SJCRH30 (cell line): Measurements from ENCODE around the gene MIGA2. TPM values are rescaled to one million over a fixed set of nuclear protein-coding genes. Genes with fewer than 3 reads are reported as not detected.
A peak's percentile ranks its signal among the peaks of the same experiment; 100 is the strongest.

Experiments
- DNase-seq, 2 experiments: peaks; one replicate each; pipeline ENCODE4 v3.0.0-alpha.2; 2015 to 2020
- H3K27ac ChIP-seq: fragments of 250-450 bp; sonication (Bioruptor Pico); 2 replicates; pipeline ENCODE4 v1.5.1; 2020; ENCODE audit warnings: mild to moderate bottlenecking, moderate library complexity
- H3K27me3 ChIP-seq: fragments of 250-450 bp; sonication (Bioruptor Pico); 2 replicates; pipeline ENCODE4 v1.5.1; 2020; ENCODE audit warnings: mild to moderate bottlenecking, moderate library complexity
- H3K36me3 ChIP-seq: fragments of 250-450 bp; sonication (Bioruptor Pico); 2 replicates; pipeline ENCODE4 v1.5.1; 2020; ENCODE audit warnings: mild to moderate bottlenecking, moderate library complexity
- H3K4me1 ChIP-seq: fragments of 250-450 bp; sonication (Bioruptor Pico); 2 replicates; pipeline ENCODE4 v1.5.1; 2020; ENCODE audit warnings: mild to moderate bottlenecking, moderate library complexity
- H3K4me3 ChIP-seq: fragments of 250-450 bp; sonication (Bioruptor Pico); 2 replicates; pipeline ENCODE4 v1.5.1; 2020; ENCODE audit warnings: mild to moderate bottlenecking, moderate library complexity
- H3K9me3 ChIP-seq: fragments of 250-450 bp; sonication (Bioruptor Pico); replicated peaks from 2 replicates; pipeline ENCODE4 v1.5.1; 2020; ENCODE audit warnings: mild to moderate bottlenecking, moderate library complexity
- total RNA-seq: library from RNA; depleted of rRNA; stranded (reverse); fragments of >200 nt; shearing (Covaris generic); gene quantifications from 2 replicates; pipeline ENCODE4 v1.2.3, GENCODE V29; 2014; rRNA removed

Gene MIGA2
- total RNA-seq, 1 experiment from 2014 or later = 32.5 TPM

DNA sequence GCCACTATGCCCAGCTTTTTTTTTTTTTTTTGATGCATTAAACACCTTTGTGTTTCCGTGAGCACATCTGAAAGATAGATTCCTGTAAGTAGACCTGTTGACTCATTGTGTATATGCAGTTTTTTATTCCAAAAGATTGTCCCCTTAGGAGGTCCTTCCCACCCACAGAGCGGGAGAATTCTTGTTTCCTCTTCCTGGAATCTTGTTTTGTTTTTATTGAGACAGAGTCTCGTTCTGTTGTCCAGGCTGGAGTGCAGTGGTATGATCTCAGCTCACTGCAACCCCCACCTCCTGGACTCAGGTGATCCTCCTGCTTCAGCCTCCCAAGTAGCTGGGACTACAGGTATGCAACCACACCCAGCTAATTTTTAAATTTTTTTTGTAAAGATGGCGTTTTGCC lies 82.4 kb downstream of the MIGA2 start:
- no peak for DNase-seq
- Histone ChIP-seq H3K27me3 (no peaks in the 10 kb centered on the region), H3K27ac (no peak overlapping the region), H3K4me3 (no peak overlapping the region), H3K9me3 (no peaks in the 10 kb centered on the region), H3K36me3 (peaks cover 5% of the 10 kb centered on the region; the same call in 1 of the 2 replicates), H3K4me1 (peaks cover 9% of the 10 kb centered on the region)

DNA sequence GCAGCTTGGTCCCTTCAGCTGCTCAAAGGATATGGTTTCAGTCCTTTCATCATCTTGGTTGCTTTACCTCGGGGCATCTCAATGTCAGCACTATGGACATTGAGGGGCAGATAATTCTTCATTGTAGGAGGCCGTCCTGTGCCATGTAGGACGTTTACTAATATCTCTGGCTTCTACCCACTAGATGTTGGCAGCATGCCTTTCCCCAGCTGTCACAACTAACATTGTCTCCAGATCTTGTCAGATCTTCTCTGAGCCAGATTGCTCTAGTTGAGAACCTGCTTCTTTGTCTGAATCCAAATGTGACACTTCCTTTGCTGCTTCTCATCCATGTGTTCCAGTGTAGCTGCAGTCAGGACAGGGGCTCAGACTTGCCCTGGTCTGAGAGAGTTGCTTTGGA lies 85.1 kb downstream of the MIGA2 start:
- Histone ChIP-seq H3K36me3 (peaks cover 7% of the 10 kb centered on the region), H3K4me1 (peaks cover 9% of the 10 kb centered on the region), H3K27me3 (no peaks in the 10 kb centered on the region), H3K4me3 (no peak overlapping the region), H3K9me3 (no peaks in the 10 kb centered on the region), H3K27ac (no peak overlapping the region)
- DNase-seq = peak in 1 of 2 experiments; percentile 57

Other genes starting within 250 kb of the MIGA2 start
- gene TBC1D13, start 249.4 kb upstream of the MIGA2 start, total RNA-seq = 21.0 and 21.3 TPM in 2 replicates
- 14.8 and 21.2 TPM in 2 replicates for gene ENDOG, start 218.1 kb upstream of the MIGA2 start, total RNA-seq
- 38.3 and 38.5 TPM in 2 replicates for gene SPOUT1, start 206.8 kb upstream of the MIGA2 start, total RNA-seq
- 8.4 and 9.4 TPM in 2 replicates for gene KYAT1, start 154.7 kb upstream of the MIGA2 start, total RNA-seq
- gene LRRC8A, start 154.5 kb upstream of the MIGA2 start, total RNA-seq = 50.8 and 54.2 TPM in 2 replicates
- gene PHYHD1, start 115.6 kb upstream of the MIGA2 start, total RNA-seq = 20.7 and 23.2 TPM in 2 replicates
- 21.9 and 24.9 TPM in 2 replicates for gene DOLK, start 89.0 kb upstream of the MIGA2 start, total RNA-seq
- 132 and 136 TPM in 2 replicates for gene NUP188, start 88.9 kb upstream of the MIGA2 start, total RNA-seq
- 21.1 and 26.7 TPM in 2 replicates for gene SH3GLB2, start 8.3 kb upstream of the MIGA2 start, total RNA-seq
- gene DOLPP1, start 44.5 kb downstream of the MIGA2 start, total RNA-seq = 39.0 and 42.7 TPM in 2 replicates
- gene CRAT, start 74.2 kb downstream of the MIGA2 start, total RNA-seq = 13.9 and 15.2 TPM in 2 replicates
- 79.7 and 81.8 TPM in 2 replicates for gene PTPA, start 74.8 kb downstream of the MIGA2 start, total RNA-seq
- 2.8 and 3.1 TPM in 2 replicates for gene IER5L, start 141.6 kb downstream of the MIGA2 start, total RNA-seq